HL-60 (cell line): Measurements from ENCODE around the gene AK1.

Experiments used
- CTCF ChIP-seq: IDR thresholded peaks from one replicate; pipeline ENCODE4 v1.5.1; 2011; ENCODE audit warnings: low read length, control low read depth, inconsistent platforms; ENCODE audit not compliant: insufficient read depth
- GABPA ChIP-seq: IDR thresholded peaks from 2 replicates; pipeline ENCODE4 v1.6.1; 2012; ENCODE audit warnings: low read depth
- POLR2AphosphoS5 ChIP-seq: IDR thresholded peaks from 2 replicates; pipeline ENCODE4 v1.6.1; 2012; ENCODE audit warnings: low read depth
- SPI1 ChIP-seq: IDR thresholded peaks from 2 replicates; pipeline ENCODE4 v1.6.1; 2012; ENCODE audit warnings: low read depth, mild to moderate bottlenecking, borderline replicate concordance

- TF ChIP-seq CTCF (no peak), GABPA (no peak), POLR2AphosphoS5 (no peak), SPI1 (no peak)
These were observed 4.9 kb downstream of the AK1 start for GRCh38 chr9:127872369-127873222.
